Measurements from ENCODE around the gene RABEP1. TPM values are rescaled to one million over a fixed set of nuclear protein-coding genes. Genes with fewer than 3 reads are reported as not detected.

Gene RABEP1
- total and polyA plus RNA-seq, 2 donors from 2014 or later = 21.1 to 47.6 TPM

DNA sequence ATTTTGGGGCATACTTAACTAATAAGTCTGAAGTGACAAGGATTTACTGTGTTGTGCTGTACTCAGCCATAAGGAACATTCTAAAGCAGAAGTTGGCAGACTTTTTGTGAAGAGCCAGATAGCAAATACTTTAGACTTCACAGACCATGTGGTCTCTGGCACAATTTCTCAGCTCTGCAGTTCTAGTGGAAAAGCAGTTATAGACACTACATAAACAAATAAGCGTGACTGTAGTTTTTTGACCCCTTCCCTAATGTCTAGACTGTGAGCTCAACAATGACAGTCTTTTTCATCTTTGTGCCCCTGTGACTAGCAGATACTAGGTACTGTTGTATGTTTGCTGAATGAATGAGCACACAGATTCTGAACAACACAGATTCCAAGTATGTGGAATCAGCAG is 142.8 kb downstream of the RABEP1 start:
- Histone ChIP-seq H3K4me3 (ENCODE audit: low read length in 3 of 3) (no peak overlapping the region), H3K36me3 (ENCODE audit: control insufficient read depth in 2 of 3, insufficient read depth in 3 of 3, low read length in 3 of 3) (peaks cover 10 to 46% (median 27%) of the 10 kb centered on the region in 3 donors), H3K4me1 (ENCODE audit: control insufficient read depth in 2 of 3, insufficient read depth in 2 of 3, low read depth in 1 of 3, low read length in 3 of 3) (peaks cover 2 to 11% (median 8%) of the 10 kb centered on the region in 3 donors), H3K9me3 (ENCODE audit: control insufficient read depth in 2 of 3, insufficient read depth in 1 of 3, low read length in 3 of 3) (no peaks in the 10 kb centered on the region), H3K9ac (ENCODE audit: low read length in 3 of 3) (no peak overlapping the region), H3K27me3 (ENCODE audit: control insufficient read depth, insufficient read depth, low read length) (no peaks in the 10 kb centered on the region), H3K27ac (ENCODE audit: low read depth in 2 of 2, low read length in 2 of 2) (no peak overlapping the region)
- TF ChIP-seq, protein P1, sequence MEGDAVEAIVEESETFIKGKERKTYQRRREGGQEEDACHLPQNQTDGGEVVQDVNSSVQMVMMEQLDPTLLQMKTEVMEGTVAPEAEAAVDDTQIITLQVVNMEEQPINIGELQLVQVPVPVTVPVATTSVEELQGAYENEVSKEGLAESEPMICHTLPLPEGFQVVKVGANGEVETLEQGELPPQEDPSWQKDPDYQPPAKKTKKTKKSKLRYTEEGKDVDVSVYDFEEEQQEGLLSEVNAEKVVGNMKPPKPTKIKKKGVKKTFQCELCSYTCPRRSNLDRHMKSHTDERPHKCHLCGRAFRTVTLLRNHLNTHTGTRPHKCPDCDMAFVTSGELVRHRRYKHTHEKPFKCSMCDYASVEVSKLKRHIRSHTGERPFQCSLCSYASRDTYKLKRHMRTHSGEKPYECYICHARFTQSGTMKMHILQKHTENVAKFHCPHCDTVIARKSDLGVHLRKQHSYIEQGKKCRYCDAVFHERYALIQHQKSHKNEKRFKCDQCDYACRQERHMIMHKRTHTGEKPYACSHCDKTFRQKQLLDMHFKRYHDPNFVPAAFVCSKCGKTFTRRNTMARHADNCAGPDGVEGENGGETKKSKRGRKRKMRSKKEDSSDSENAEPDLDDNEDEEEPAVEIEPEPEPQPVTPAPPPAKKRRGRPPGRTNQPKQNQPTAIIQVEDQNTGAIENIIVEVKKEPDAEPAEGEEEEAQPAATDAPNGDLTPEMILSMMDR (IDR thresholded peaks at IDR 0.05; ENCODE audit: borderline replicate concordance, extremely low read depth, insufficient read depth) = no peak
- intact Hi-C loops (cut with DNase I) = no loop called here
- FAIRE-seq (no peak), DNase-seq (no peak)

DNA sequence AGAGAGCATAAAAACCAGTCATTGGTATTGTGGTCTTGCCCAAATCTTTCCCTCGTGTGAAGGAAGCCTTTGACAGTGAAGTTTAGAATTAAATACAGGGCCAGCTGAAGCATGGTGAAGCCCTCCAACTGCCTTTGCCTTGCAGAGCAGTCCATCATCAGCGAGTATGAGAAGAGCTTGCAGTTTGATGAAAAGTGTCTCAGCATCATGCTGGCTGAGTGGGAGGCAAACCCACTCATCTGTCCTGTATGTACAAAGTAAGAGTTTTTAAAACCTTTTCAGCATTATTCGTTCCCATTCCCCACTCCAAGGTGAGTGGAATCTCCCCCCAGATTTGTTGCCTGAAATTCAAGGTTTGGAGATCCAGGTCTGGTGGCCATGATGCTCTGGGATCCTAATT is 143.7 kb downstream of the RABEP1 start:
- no peak for FAIRE-seq
- peaks cover 13 to 49% (median 30%) of the 10 kb centered on the region in 3 donors for H3K36me3 ChIP-seq (ENCODE audit: control insufficient read depth in 2 of 3, insufficient read depth in 3 of 3, low read length in 3 of 3)
- intact Hi-C loops (cut with DNase I) = no loop called here

DNA sequence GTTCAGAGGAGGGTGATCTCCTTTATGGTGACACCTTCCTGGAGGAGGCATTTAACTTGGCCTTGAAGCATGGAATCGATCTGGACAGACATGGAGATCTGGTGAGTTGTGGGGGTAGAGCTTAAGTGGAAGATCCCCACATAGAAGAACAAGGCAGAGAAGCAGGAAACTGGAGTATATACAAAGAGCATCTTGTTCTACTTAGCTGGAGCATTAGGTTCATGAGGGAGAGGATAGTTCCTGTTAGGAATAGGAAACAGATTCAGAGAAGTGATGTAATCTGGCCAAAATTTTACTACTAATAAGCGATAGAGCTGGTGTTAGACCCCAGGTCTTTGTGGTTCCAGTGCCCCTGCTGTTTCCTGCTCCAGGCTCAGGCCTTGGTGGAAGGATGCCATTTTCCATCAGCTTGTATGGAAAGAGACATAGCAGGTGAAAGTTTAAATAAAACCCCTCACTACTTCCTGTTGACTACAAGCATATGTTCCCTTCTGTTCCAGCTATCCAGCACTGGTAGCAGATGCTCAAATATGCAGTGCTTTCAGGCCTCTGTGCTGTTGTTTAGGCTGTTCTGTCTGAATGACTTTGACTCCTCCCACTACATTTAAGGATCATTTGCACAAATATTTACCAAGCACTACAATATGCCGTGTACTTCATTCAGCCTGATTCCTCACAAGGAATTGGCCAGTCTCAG is 147.3 kb downstream of the RABEP1 start:
- no peak for DNase-seq
- no peaks in the 10 kb centered on the region for H3K27me3 ChIP-seq (ENCODE audit: control insufficient read depth, insufficient read depth, low read length)
- TF ChIP-seq, protein P1 (IDR thresholded peaks at IDR 0.05; ENCODE audit: borderline replicate concordance, extremely low read depth, insufficient read depth) = no peak
- H3K9ac ChIP-seq (ENCODE audit: low read length in 3 of 3) = no peak overlapping the region
- no peak overlapping the region for H3K27ac ChIP-seq (ENCODE audit: low read depth in 2 of 2, low read length in 2 of 2)
- H3K4me1 ChIP-seq (ENCODE audit: control insufficient read depth in 2 of 3, insufficient read depth in 2 of 3, low read depth in 1 of 3, low read length in 3 of 3) = no peaks in the 10 kb centered on the region
- H3K36me3 ChIP-seq (ENCODE audit: control insufficient read depth in 2 of 3, insufficient read depth in 3 of 3, low read length in 3 of 3) = peaks cover 16 to 54% (median 49%) of the 10 kb centered on the region in 3 donors
- no peak for FAIRE-seq
- no peaks in the 10 kb centered on the region for H3K9me3 ChIP-seq (ENCODE audit: control insufficient read depth in 2 of 3, insufficient read depth in 1 of 3, low read length in 3 of 3)
- intact Hi-C loops (cut with DNase I) = no loop called here
- H3K4me3 ChIP-seq (ENCODE audit: low read length in 3 of 3) = no peak overlapping the region

More for the DNA sequence above, 143.7 kb downstream of the RABEP1 start:
- TF ChIP-seq, protein P1 (IDR thresholded peaks at IDR 0.05; ENCODE audit: borderline replicate concordance, extremely low read depth, insufficient read depth) = no peak
- Histone ChIP-seq H3K27ac (ENCODE audit: low read depth in 2 of 2, low read length in 2 of 2) (no peak overlapping the region), H3K4me1 (ENCODE audit: control insufficient read depth in 2 of 3, insufficient read depth in 2 of 3, low read depth in 1 of 3, low read length in 3 of 3) (peaks cover 2 to 4% (median 2%) of the 10 kb centered on the region in 3 donors), H3K4me3 (ENCODE audit: low read length in 3 of 3) (no peak overlapping the region), H3K27me3 (ENCODE audit: control insufficient read depth, insufficient read depth, low read length) (no peaks in the 10 kb centered on the region), H3K9me3 (ENCODE audit: control insufficient read depth in 2 of 3, insufficient read depth in 1 of 3, low read length in 3 of 3) (no peaks in the 10 kb centered on the region), H3K9ac (ENCODE audit: low read length in 3 of 3) (no peak overlapping the region)
- DNase-seq = no peak
